ENCODE data around the gene GK. TPM values are rescaled to one million over a fixed set of nuclear protein-coding genes. Genes with fewer than 3 reads are reported as not detected.
"Not testable (repeated sequence)": the region's sequence is repeated elsewhere in the genome, so short reads cannot be mapped to it uniquely, and the experiment has no call there.

GK gene
- total RNA-seq, 4 donors from 2014 or later, result 4.1 to 58.6 (median 6.7) TPM

DNA sequence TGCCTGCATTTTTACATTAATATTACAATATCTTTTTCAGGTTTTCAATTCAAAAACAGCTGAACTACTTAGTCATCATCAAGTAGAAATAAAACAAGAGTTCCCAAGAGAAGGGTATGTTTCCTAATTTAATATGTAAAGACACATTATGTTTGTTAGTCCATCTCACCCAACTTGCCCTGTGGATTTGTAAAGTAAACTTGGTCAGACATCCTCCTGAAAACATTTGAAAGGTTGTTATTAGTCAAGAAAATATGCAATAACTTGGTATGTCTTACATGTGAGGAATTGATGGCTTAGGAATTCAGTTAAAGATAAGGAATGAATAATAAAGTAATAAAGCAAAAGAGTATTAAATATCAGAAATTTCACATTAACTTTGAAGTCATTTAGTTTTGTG, 12.2 kb downstream of the GK start:
- TF ChIP-seq, protein P1, sequence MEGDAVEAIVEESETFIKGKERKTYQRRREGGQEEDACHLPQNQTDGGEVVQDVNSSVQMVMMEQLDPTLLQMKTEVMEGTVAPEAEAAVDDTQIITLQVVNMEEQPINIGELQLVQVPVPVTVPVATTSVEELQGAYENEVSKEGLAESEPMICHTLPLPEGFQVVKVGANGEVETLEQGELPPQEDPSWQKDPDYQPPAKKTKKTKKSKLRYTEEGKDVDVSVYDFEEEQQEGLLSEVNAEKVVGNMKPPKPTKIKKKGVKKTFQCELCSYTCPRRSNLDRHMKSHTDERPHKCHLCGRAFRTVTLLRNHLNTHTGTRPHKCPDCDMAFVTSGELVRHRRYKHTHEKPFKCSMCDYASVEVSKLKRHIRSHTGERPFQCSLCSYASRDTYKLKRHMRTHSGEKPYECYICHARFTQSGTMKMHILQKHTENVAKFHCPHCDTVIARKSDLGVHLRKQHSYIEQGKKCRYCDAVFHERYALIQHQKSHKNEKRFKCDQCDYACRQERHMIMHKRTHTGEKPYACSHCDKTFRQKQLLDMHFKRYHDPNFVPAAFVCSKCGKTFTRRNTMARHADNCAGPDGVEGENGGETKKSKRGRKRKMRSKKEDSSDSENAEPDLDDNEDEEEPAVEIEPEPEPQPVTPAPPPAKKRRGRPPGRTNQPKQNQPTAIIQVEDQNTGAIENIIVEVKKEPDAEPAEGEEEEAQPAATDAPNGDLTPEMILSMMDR (IDR thresholded peaks at IDR 0.05), result no peak
- ATAC-seq (ENCODE audit: low FRiP score), result no peak

DNA sequence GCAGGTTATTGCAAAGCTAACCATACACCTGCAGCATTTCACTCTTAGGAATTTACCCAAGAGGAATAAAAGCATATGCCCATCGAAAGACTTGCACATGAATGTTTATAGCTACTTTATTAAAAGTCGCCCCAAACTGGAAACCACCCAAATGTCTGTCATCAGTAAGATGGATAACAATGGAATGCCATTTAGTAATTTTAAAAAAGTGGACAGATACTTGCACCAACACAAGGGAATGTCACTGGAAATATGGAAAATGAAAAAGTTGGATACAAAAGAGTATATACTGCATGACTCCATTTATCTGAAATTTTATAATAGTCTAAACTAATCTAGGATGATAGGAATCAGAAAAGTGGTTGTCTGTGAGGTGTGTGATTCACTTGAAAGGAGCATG, 12.9 kb downstream of the GK start:
- DNase-seq (ENCODE audit: low spot score) (no peak), ATAC-seq (ENCODE audit: low FRiP score) (no peak)
- TF ChIP-seq, protein P1 (IDR thresholded peaks at IDR 0.05), result no peak

More for the DNA sequence above, 12.2 kb downstream of the GK start:
- DNase-seq (ENCODE audit: low spot score), result no peak

DNA sequence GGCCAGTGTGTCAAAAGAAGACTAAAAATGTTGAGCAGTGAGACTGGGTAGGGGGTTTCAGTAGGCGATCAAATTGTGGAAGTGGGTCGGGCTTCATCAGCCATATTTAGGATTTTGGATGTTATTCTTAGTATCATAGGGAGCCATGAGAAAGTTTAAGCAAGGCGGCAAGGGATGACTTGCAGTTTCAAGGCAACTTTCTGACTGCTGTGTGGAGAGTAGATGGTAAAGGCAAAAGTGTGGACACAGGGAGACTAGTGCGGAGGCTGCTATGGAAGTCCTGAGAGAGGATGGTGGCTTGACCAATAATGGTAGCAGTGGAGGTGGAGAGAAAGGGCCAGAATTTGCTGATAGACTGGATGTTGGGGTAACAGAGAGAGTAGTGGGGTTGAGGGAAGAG, 15.4 kb downstream of the GK start:
- DNase-seq (ENCODE audit: low spot score) (no peak), ATAC-seq (ENCODE audit: low FRiP score) (no peak)
- TF ChIP-seq, protein P1 (IDR thresholded peaks at IDR 0.05), result no peak

DNA sequence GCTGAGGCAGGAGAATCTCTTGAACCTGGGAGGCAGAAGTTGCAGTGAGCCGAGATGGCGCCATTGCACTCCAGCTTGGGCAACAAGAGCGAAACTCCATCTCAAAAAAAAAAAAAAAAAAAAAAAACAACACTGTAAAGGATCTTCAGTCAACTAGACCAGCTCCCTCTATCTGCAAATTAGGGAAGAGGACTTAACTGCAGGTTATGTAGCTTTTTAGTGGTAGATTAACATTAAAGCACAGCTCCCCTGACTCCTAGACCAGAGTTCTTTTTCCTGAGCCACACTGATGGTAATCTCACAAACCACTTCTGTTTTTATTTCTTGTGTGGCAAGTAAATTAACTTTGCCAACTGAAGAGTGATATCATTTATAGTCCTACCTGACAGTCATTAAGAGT, 18.0 kb downstream of the GK start:
- ATAC-seq (ENCODE audit: low FRiP score), result not testable (repeated sequence)

DNA sequence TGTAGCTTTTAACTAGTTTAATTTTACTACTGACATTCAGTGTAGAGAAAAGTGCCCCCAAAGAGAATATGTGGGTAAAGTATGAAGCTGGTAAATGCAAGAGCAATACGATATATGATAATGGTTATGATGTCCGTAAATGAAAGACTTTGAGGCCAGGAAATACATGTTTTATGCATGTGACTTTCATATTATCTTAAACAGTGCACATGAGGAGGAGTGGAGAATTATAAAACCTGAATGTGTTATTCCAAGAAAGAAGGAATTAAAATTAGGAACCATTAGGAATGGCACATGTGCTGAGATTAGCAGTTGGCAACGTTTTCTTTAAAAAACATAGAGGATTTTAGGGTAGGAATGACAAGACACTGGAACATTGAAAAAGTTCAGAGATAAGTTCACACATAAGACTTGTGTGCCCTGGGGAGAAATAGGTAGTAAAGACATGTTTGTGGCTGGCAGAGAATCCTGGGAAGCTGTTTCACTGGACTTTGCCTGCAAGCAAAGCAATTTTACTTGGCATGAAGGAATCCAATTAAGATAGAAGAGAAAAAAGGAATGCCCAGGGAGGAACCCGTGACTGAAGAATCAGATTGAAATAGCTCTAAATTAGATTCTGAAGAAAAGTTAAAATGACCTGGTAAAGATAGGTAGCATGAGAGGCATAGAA, 20.0 kb downstream of the GK start:
- no peak for DNase-seq (ENCODE audit: low spot score)
- no peak for ATAC-seq (ENCODE audit: low FRiP score)
- TF ChIP-seq, protein P1 (IDR thresholded peaks at IDR 0.05), result no peak

More for the DNA sequence above, 18.0 kb downstream of the GK start:
- not testable (repeated sequence) for DNase-seq (ENCODE audit: low spot score)

DNA sequence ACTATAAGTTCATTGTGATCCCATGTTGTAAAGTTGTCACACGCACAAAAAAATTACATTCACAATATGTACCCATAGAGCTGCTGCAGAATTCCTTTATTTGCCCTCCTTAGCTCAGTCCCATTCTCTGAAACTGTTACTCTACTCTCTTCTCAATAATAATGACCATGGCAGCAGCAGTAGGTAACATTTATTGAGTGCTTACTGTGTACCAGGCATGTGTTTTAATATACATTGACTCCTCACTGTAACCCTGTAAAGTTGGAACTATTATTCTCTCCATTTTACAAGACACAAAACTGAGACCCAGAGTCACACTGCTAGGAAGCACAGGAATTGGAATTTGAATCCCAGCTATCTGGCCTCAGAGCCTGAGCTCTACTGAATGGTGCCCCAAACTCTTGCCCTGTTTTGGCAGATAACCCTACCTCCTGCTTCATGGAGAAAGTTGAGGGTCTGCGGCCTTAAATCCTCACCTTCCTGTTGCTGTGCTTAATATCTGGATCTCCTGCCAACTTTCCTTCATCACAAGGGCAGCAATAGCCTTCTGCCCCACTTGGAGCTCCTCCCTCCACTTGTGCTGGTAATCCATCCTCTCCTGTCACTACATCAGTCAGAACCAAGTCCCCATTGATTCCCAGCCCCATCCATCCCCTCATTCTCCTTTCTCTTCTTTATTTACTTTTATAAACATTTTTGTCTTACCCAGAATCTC, 20.8 kb downstream of the GK start:
- TF ChIP-seq, protein P1 (IDR thresholded peaks at IDR 0.05), result no peak
- DNase-seq (ENCODE audit: low spot score) (no peak), ATAC-seq (ENCODE audit: low FRiP score) (no peak)

DNA sequence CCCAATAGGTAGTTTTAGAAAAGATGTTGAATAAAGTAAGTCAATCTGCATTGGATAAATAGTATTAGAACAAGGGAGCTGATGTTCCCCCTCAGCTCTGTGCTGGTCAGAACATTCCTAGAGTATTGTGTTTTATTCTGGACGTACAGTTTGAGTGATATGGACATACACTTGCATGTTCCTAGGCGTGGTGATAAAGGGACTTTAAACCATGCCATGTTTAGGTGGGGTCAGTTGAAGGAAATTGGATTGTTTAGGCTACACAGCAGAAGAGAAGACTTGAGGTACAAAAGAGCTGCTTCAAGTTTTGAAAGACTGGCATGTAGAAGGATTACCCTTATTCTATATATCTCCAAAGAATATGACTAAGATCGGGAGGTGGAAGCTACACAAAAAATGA, 21.6 kb downstream of the GK start:
- TF ChIP-seq, protein P1 (IDR thresholded peaks at IDR 0.05), result no peak
- DNase-seq (ENCODE audit: low spot score) (no peak), ATAC-seq (ENCODE audit: low FRiP score) (no peak)
